ENCODE results near the gene ZNF423. TPM values are rescaled to one million over a fixed set of nuclear protein-coding genes. Genes with fewer than 3 reads are reported as not detected.

Gene ZNF423
- total RNA-seq, 1 experiment from 2014 or later: 11.1 TPM

GRCh38 chr16:49452578-49452977 lies 403.3 kb downstream of the ZNF423 start:
- Histone ChIP-seq H3K4me1 (ENCODE audit: insufficient read depth, low read length, poor library complexity, severe bottlenecking) (no peaks in the 10 kb centered on the region), H3K27ac (ENCODE audit: low read depth, low read length, poor library complexity, severe bottlenecking) (no peak overlapping the region), H3K27me3 (replicated peaks; ENCODE audit: insufficient read depth, low read depth, low read length, poor library complexity) (no peaks in the 10 kb centered on the region), H3K36me3 (ENCODE audit: insufficient read depth, low read length, poor library complexity, severe bottlenecking) (no peaks in the 10 kb centered on the region), H3K4me3 (ENCODE audit: low read depth, low read length, poor library complexity, severe bottlenecking) (no peak overlapping the region), H3K9me3 (ENCODE audit: low read depth, low read length, poor library complexity, severe bottlenecking) (no peaks in the 10 kb centered on the region)
- TF ChIP-seq EZH2 (IDR thresholded peaks at IDR 0.05; ENCODE audit: borderline replicate concordance, low read depth, low read length, poor library complexity, severe bottlenecking) (no peak), CTCF (conservative IDR thresholded peaks at IDR 0.05; ENCODE audit: low read depth, low read length) (no peak)
- intact Hi-C loops (cut with micrococcal nuclease; ENCODE audit: unreplicated experiment): no loop called here
- DNase-seq (ENCODE audit: low spot score): no peak
- CTCF ChIA-PET: no interaction called here
- POLR2A ChIA-PET (ENCODE audit: low non-redundant PET): no interaction called here
- BruUV-seq (replicated peaks): no TSS peak

GRCh38 chr16:49452108-49452507 lies 403.8 kb downstream of the ZNF423 start:
- Histone ChIP-seq H3K27ac (ENCODE audit: low read depth, low read length, poor library complexity, severe bottlenecking) (no peak overlapping the region), H3K4me1 (ENCODE audit: insufficient read depth, low read length, poor library complexity, severe bottlenecking) (no peaks in the 10 kb centered on the region), H3K27me3 (replicated peaks; ENCODE audit: insufficient read depth, low read depth, low read length, poor library complexity) (no peaks in the 10 kb centered on the region), H3K36me3 (ENCODE audit: insufficient read depth, low read length, poor library complexity, severe bottlenecking) (no peaks in the 10 kb centered on the region), H3K4me3 (ENCODE audit: low read depth, low read length, poor library complexity, severe bottlenecking) (no peak overlapping the region), H3K9me3 (ENCODE audit: low read depth, low read length, poor library complexity, severe bottlenecking) (no peaks in the 10 kb centered on the region)
- CTCF ChIA-PET: no interaction called here
- intact Hi-C loops (cut with micrococcal nuclease; ENCODE audit: unreplicated experiment): no loop called here
- POLR2A ChIA-PET (ENCODE audit: low non-redundant PET): no interaction called here
- TF ChIP-seq CTCF (conservative IDR thresholded peaks at IDR 0.05; ENCODE audit: low read depth, low read length) (no peak), EZH2 (IDR thresholded peaks at IDR 0.05; ENCODE audit: borderline replicate concordance, low read depth, low read length, poor library complexity, severe bottlenecking) (no peak)
- no peak for DNase-seq (ENCODE audit: low spot score)
- BruUV-seq (replicated peaks): no TSS peak

- CTCF ChIA-PET: no interaction called here
- intact Hi-C loops (cut with micrococcal nuclease; ENCODE audit: unreplicated experiment): no loop called here
Measured at GRCh38 chr16:49446805-49447204, 409.1 kb downstream of the ZNF423 start.

More at GRCh38 chr16:49446805-49447204, 409.1 kb downstream of the ZNF423 start:
- TF ChIP-seq EZH2 (IDR thresholded peaks at IDR 0.05; ENCODE audit: borderline replicate concordance, low read depth, low read length, poor library complexity, severe bottlenecking): no peak
- TF ChIP-seq CTCF (conservative IDR thresholded peaks at IDR 0.05; ENCODE audit: low read depth, low read length): no peak
- DNase-seq (ENCODE audit: low spot score): no peak
- no TSS peak for BruUV-seq (replicated peaks)
- no peaks in the 10 kb centered on the region for H3K36me3 ChIP-seq (ENCODE audit: insufficient read depth, low read length, poor library complexity, severe bottlenecking)
- H3K4me3 ChIP-seq (ENCODE audit: low read depth, low read length, poor library complexity, severe bottlenecking): no peak overlapping the region
- H3K27ac ChIP-seq (ENCODE audit: low read depth, low read length, poor library complexity, severe bottlenecking): no peak overlapping the region
- H3K9me3 ChIP-seq (ENCODE audit: low read depth, low read length, poor library complexity, severe bottlenecking): no peaks in the 10 kb centered on the region
- POLR2A ChIA-PET (ENCODE audit: low non-redundant PET): no interaction called here
- no peaks in the 10 kb centered on the region for H3K4me1 ChIP-seq (ENCODE audit: insufficient read depth, low read length, poor library complexity, severe bottlenecking)
- peaks cover 6% of the 10 kb centered on the region for H3K27me3 ChIP-seq (replicated peaks; ENCODE audit: insufficient read depth, low read depth, low read length, poor library complexity)
